PC-3 (cell line): ENCODE measurements around the gene GABRG3. TPM values are rescaled to one million over a fixed set of nuclear protein-coding genes. Genes with fewer than 3 reads are reported as not detected.

ENCODE experiments used
- ATAC-seq: fragments of 200-7000 bp; cut with Tn5 transposase; 2 replicates; pipeline ENCODE4 v1.9.1; 2020; ENCODE audit warnings: mild to moderate bottlenecking, moderate library complexity
- BruUV-seq: library from RNA; stranded (reverse); fragments of 400-500 nt; replicated peaks from 2 replicates; lab custom pipeline; 2021; lab: Mats Ljungman, UMichigan
- CTCF ChIA-PET: fragments of 300-600 bp; sonication (Branson Sonifier 250); formaldehyde crosslinking; loops from one replicate; lab custom pipeline; 2022; ENCODE audit warnings: antibody characterized with exemption; lab: Charles Lee
- POLR2A ChIA-PET: fragments of 300-600 bp; sonication (Branson Sonifier 250); formaldehyde crosslinking; loops from one replicate; lab custom pipeline; 2022; ENCODE audit warnings: antibody characterized with exemption; ENCODE audit not compliant: unreplicated experiment; lab: Charles Lee
- DNase-seq: peaks from one replicate; pipeline ENCODE4 v3.0.0-alpha.2; 2015
- H2AFZ ChIP-seq: fragments of 300-600 bp; sonication (generic); 2 replicates; pipeline ENCODE4 v1.6.0; 2016; ENCODE audit warnings: antibody characterized with exemption, low read length
- H3F3A ChIP-seq: fragments of 300-600 bp; sonication (generic); one replicate; pipeline ENCODE4 v1.6.0; 2017; ENCODE audit warnings: antibody characterized with exemption, low read length, control low read depth, mild to moderate bottlenecking; ENCODE audit not compliant: unreplicated experiment
- H3K27ac ChIP-seq: fragments of 300-600 bp; sonication (generic); 2 replicates; pipeline ENCODE4 v1.5.1; 2016; ENCODE audit warnings: mild to moderate bottlenecking, low read length
- H3K27me3 ChIP-seq: fragments of 300-600 bp; sonication (generic); 2 replicates; pipeline ENCODE4 v1.6.1; 2016; ENCODE audit warnings: low read length, mixed read lengths
- H3K36me3 ChIP-seq: fragments of 300-600 bp; sonication (generic); 2 replicates; pipeline ENCODE4 v1.6.1; 2016; ENCODE audit warnings: low read depth, mixed run types, low read length, mixed read lengths
- H3K4me1 ChIP-seq: fragments of 300-600 bp; sonication (generic); 2 replicates; pipeline ENCODE4 v1.5.1; 2016; ENCODE audit warnings: low read length; ENCODE audit not compliant: insufficient read depth
- H3K4me2 ChIP-seq: fragments of 300-600 bp; sonication (generic); 2 replicates; pipeline ENCODE4 v1.6.0; 2016; ENCODE audit warnings: low read length
- H3K4me3 ChIP-seq: fragments of 300-600 bp; sonication (generic); 2 replicates; pipeline ENCODE4 v1.5.1; 2016; ENCODE audit warnings: mild to moderate bottlenecking, low read length, mixed read lengths
- H3K79me2 ChIP-seq: fragments of 300-600 bp; sonication (generic); 2 replicates; pipeline ENCODE4 v1.6.1; 2017; ENCODE audit warnings: low read length, mixed read lengths
- H3K9ac ChIP-seq: fragments of 300-600 bp; sonication (generic); 2 replicates; pipeline ENCODE4 v1.6.0; 2016; ENCODE audit warnings: mild to moderate bottlenecking, low read length
- H3K9me2 ChIP-seq: fragments of 300-600 bp; sonication (generic); replicated peaks from 2 replicates; pipeline ENCODE4 v1.6.1; 2016; ENCODE audit warnings: mixed run types, low read length, mixed read lengths
- H3K9me3 ChIP-seq: fragments of 300-600 bp; sonication (generic); 2 replicates; pipeline ENCODE4 v1.6.1; 2016; ENCODE audit warnings: low read length, mixed read lengths
- H4K20me1 ChIP-seq: fragments of 300-600 bp; sonication (generic); 2 replicates; pipeline ENCODE4 v1.6.1; 2016; ENCODE audit warnings: low read length, mixed read lengths
- EZH2 ChIP-seq: fragments of 300-600 bp; sonication (generic); IDR thresholded peaks from one replicate; pipeline ENCODE4 v1.6.1; 2017; ENCODE audit warnings: antibody characterized with exemption, mild to moderate bottlenecking, low read length; ENCODE audit not compliant: unreplicated experiment
- EZH2phosphoT487 ChIP-seq: fragments of 300-600 bp; sonication (generic); IDR thresholded peaks from 2 replicates; pipeline ENCODE4 v1.6.1; 2018; ENCODE audit warnings: mild to moderate bottlenecking, antibody characterized with exemption, low read length, borderline replicate concordance
- intact Hi-C: fragments of 100-400 bp; cut with micrococcal nuclease; formaldehyde crosslinking; loops from 2 replicates; pipeline ENCODE4 v1.9.0; 2023
- total RNA-seq: library from RNA; depleted of rRNA; stranded (reverse); fragments of >200 nt; gene quantifications from 2 replicates; pipeline ENCODE4 v1.2.3, GENCODE V29; 2014
- TF ChIP-seq, protein P1 (sequence below): fragments of 300-600 bp; sonication (generic); conservative IDR thresholded peaks from 2 replicates; pipeline ENCODE4 v1.5.1; 2017; ENCODE audit warnings: antibody characterized with exemption, low read depth, mild to moderate bottlenecking, low read length

The GABRG3 gene
- total RNA-seq, 1 experiment from 2014 or later, result 0.11 TPM

DNA sequence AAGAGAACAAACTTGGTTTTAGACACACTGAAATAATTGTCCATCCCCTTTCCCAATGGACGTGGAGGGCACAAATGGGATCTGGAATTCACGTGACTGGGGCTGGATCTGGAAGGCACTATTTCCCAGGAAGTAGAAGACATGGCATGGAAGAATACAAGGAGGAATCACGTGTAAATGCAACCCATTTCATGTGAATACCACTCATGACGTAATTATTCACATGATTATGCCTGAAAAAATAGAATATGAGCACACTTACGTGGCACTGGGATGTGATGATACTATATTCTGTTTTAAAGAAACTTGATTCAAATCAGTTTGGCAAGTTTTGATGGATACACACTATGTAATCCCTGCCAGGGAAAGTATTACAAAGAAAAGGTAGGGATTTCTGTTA lies 477.3 kb downstream of the GABRG3 start:
- no peaks in the 10 kb centered on the region for H3F3A ChIP-seq
- H4K20me1 ChIP-seq, result no peaks in the 10 kb centered on the region
- H3K4me3 ChIP-seq, result no peak overlapping the region
- no peak for ATAC-seq
- DNase-seq, result no peak
- no peak for TF ChIP-seq EZH2
- TF ChIP-seq, protein P1, sequence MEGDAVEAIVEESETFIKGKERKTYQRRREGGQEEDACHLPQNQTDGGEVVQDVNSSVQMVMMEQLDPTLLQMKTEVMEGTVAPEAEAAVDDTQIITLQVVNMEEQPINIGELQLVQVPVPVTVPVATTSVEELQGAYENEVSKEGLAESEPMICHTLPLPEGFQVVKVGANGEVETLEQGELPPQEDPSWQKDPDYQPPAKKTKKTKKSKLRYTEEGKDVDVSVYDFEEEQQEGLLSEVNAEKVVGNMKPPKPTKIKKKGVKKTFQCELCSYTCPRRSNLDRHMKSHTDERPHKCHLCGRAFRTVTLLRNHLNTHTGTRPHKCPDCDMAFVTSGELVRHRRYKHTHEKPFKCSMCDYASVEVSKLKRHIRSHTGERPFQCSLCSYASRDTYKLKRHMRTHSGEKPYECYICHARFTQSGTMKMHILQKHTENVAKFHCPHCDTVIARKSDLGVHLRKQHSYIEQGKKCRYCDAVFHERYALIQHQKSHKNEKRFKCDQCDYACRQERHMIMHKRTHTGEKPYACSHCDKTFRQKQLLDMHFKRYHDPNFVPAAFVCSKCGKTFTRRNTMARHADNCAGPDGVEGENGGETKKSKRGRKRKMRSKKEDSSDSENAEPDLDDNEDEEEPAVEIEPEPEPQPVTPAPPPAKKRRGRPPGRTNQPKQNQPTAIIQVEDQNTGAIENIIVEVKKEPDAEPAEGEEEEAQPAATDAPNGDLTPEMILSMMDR, result no peak
- TF ChIP-seq EZH2phosphoT487, result no peak
- no peaks in the 10 kb centered on the region for H3K4me1 ChIP-seq
- no peaks in the 10 kb centered on the region for H3K79me2 ChIP-seq
- no peak overlapping the region for H2AFZ ChIP-seq
- intact Hi-C loops, result no loop called here
- H3K27ac ChIP-seq, result no peak overlapping the region
- H3K4me2 ChIP-seq, result no peak overlapping the region
- H3K27me3 ChIP-seq, result no peaks in the 10 kb centered on the region
- H3K9me2 ChIP-seq, result no peaks in the 10 kb centered on the region
- no TSS peak for BruUV-seq
- H3K9ac ChIP-seq, result no peak overlapping the region
- ChIA-PET CTCF (no interaction called here), POLR2A (no interaction called here)
- H3K36me3 ChIP-seq, result no peaks in the 10 kb centered on the region; the same call in 1 of the 2 replicates
- H3K9me3 ChIP-seq, result peaks cover 25% of the 10 kb centered on the region

DNA sequence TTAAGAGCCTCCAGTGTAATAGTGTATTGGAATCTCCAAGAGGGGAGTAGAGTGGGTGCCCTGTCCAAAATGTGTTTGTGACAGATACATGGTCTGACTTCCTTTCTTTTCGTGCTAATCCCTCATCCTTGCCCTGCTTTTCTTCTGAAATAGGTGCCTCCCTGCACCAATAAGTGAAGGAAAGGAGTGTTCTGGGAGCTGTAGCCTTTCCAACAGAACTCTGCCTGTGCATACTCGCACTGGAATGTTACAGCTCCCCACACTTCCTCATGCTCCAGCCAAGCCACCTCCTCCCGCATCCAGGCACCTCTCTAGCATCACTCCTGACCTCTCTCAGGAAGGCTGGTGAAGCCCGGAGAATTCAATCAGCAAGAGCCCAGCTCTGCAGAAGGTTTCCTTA lies 478.0 kb downstream of the GABRG3 start:
- ChIA-PET POLR2A (no interaction called here), CTCF (no interaction called here)
- no peak overlapping the region for H2AFZ ChIP-seq
- no peak for TF ChIP-seq EZH2phosphoT487
- no peak for TF ChIP-seq EZH2
- TF ChIP-seq, protein P1, result no peak
- ATAC-seq (no peak), DNase-seq (no peak)
- intact Hi-C loops, result no loop called here
- no peaks in the 10 kb centered on the region for H3K27me3 ChIP-seq
- BruUV-seq, result no TSS peak
- H3K9me2 ChIP-seq, result no peaks in the 10 kb centered on the region
- H3F3A ChIP-seq, result no peaks in the 10 kb centered on the region
- no peak overlapping the region for H3K4me2 ChIP-seq
- no peak overlapping the region for H3K4me3 ChIP-seq
- no peak overlapping the region for H3K9ac ChIP-seq
- H3K9me3 ChIP-seq, result peaks cover 18% of the 10 kb centered on the region
- H3K79me2 ChIP-seq, result no peaks in the 10 kb centered on the region
- H3K4me1 ChIP-seq, result 0 out of 2 replicates have a peak, but pooled peaks cover 3% of the 10 kb centered on the region
- no peaks in the 10 kb centered on the region; the same call in 1 of the 2 replicates for H3K36me3 ChIP-seq
- no peaks in the 10 kb centered on the region for H4K20me1 ChIP-seq
- H3K27ac ChIP-seq, result no peak overlapping the region

DNA sequence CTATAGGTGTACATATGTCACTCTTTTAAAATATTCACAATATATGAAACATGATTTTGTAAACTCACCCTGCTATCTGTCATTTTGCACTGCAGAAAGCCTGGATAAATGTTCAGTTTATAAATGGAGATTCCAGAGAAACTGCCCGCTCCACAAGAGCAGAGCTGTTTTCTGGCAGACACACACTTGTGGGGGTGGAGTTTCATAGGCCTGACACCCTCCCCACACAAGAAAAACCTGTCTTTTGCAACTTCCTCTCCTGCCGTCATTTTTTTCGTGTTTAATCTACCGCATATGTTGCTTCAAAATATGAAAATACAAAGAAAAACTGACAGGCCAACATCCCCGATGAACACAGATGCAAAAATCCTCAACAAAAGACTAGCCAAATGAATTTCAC lies 479.0 kb downstream of the GABRG3 start:
- Histone ChIP-seq H3K27ac (no peak overlapping the region), H3K79me2 (no peaks in the 10 kb centered on the region), H4K20me1 (no peaks in the 10 kb centered on the region), H3K9ac (no peak overlapping the region), H3K27me3 (no peaks in the 10 kb centered on the region), H3K4me3 (no peak overlapping the region), H3F3A (no peaks in the 10 kb centered on the region), H3K4me1 (0 out of 2 replicates have a peak, but pooled peaks cover 4% of the 10 kb centered on the region), H2AFZ (no peak overlapping the region), H3K9me3 (peaks cover 16% of the 10 kb centered on the region; the same call in 1 of the 2 replicates), H3K9me2 (no peaks in the 10 kb centered on the region), H3K36me3 (no peaks in the 10 kb centered on the region; the same call in 1 of the 2 replicates), H3K4me2 (no peak overlapping the region)
- no TSS peak for BruUV-seq
- POLR2A ChIA-PET, result no interaction called here
- intact Hi-C loops, result no loop called here
- CTCF ChIA-PET, result no interaction called here
- no peak for ATAC-seq
- DNase-seq, result no peak
- TF ChIP-seq EZH2phosphoT487, result no peak
- no peak for TF ChIP-seq EZH2
- TF ChIP-seq, protein P1, result no peak
